ENCODE measurements around the gene BICDL2. TPM values are rescaled to one million over a fixed set of nuclear protein-coding genes. Genes with fewer than 3 reads are reported as not detected.

BICDL2 gene
- polyA plus RNA-seq, 2 of the 4 experiments (the other 2 are of a cell fraction): not detected

GRCh38 chr16:3020247-3020603 is 16.5 kb downstream of the BICDL2 start, which contains the start of gene TNFRSF12A:
Gene TNFRSF12A (plus strand): TSS chr16:3020368. CDS start chr16:3020398, 30 bp downstream.
- CTCF ChIA-PET: interaction anchor here (0.8 to 6.6 kb wide), 8 partner anchors 10 to 182 kb away, joined by 3 to 112 read pairs (median 5); no protein-coding TSS in a partner anchor
- no peak for FAIRE-seq
- Histone ChIP-seq H3K9me3 (no peaks in the 10 kb centered on the region), H3K4me1 (peaks cover 24% of the 10 kb centered on the region), H3K27ac (peak within 1 kb of the TSS; percentile 98 to 100), H3K4me2 (peak within 1 kb of the TSS; percentile 89), H3K4me3 (peak within 1 kb of the TSS; percentile 93)
- peak; percentile 2; a peak in 1 of 6 replicates for ATAC-seq
- POLR2A ChIA-PET: interaction anchor here (0.7 to 6.2 kb wide), 15 partner anchors 8 to 152 kb away, joined by 3 to 107 read pairs (median 7); partner anchors contain the start of genes PAQR4 and PKMYT1
- TF ChIP-seq PHF8 (IDR thresholded peaks at IDR 0.05; ENCODE audit: borderline replicate concordance, low read depth) (peak; percentile 74; the same call in 1 of the 2 replicates), BCL3 (IDR thresholded peaks at IDR 0.05) (peak; percentile 94), CHD2 (IDR thresholded peaks at IDR 0.05; ENCODE audit: low read length, partially characterized antibody) (no peak), JUN (IDR thresholded peaks at IDR 0.05) (peak; percentile 79 to 95; a peak in 4 of 5 replicates), POLR2A (IDR thresholded peaks at IDR 0.05; ENCODE audit: low read length) (peak; percentile 93)
- DNase-seq (ENCODE audit: low read depth in 1 of 2, low spot score in 1 of 2): peak; percentile 64 to 82
- no CpG with 5 or more reads among the region's 49 CpGs for WGBS (ENCODE audit: missing lambda C conversion rate)

- FAIRE-seq (no peak), DNase-seq (ENCODE audit: low read depth in 1 of 2, low spot score in 1 of 2) (no peak), ATAC-seq (no peak)
- Histone ChIP-seq H3K4me3 (peak overlapping the region; percentile 93), H3K9me3 (no peaks in the 10 kb centered on the region), H3K4me2 (peak overlapping the region; percentile 89), H3K27ac (peak overlapping the region; percentile 98 to 100), H3K4me1 (peaks cover 19% of the 10 kb centered on the region)
- ChIA-PET POLR2A (interaction anchor here (0.7 to 6.2 kb wide), 11 partner anchors 9 to 131 kb away, joined by 3 to 107 read pairs (median 8); partner anchors contain the start of genes PAQR4 and PKMYT1), CTCF (interaction anchor here (1.0 to 6.6 kb wide), 6 partner anchors 10 to 59 kb away, joined by 4 to 112 read pairs (median 6); no protein-coding TSS in a partner anchor)
- 34% methylated on average over 32 of the region's 40 CpGs for WGBS (ENCODE audit: missing lambda C conversion rate)
- no peak for TF ChIP-seq CHD2 (IDR thresholded peaks at IDR 0.05; ENCODE audit: low read length, partially characterized antibody)
- peak; percentile 30; the same call in 1 of the 2 replicates for TF ChIP-seq ZC3H11A (IDR thresholded peaks at IDR 0.05)
- no peak for TF ChIP-seq ZNF302 (CRISPR knock-in tag; IDR thresholded peaks at IDR 0.05)
- TF ChIP-seq SMC3 (IDR thresholded peaks at IDR 0.05): no peak
These were observed 17.0 kb downstream of the BICDL2 start for GRCh38 chr16:3019594-3020246.

- H3K4me3 ChIP-seq: no peak within 1 kb of the TSS
- H3K4me1 ChIP-seq: peaks cover 22% of the 10 kb centered on the region
- H3K9me3 ChIP-seq: no peaks in the 10 kb centered on the region
- TF ChIP-seq ATOH8 (CRISPR knock-in tag; IDR thresholded peaks at IDR 0.05; ENCODE audit: low read depth) (no peak), RFX5 (IDR thresholded peaks at IDR 0.05) (no peak), HES2 (IDR thresholded peaks at IDR 0.05) (no peak), ESRRA (IDR thresholded peaks at IDR 0.05; ENCODE audit: borderline replicate concordance, low read length) (no peak), JUNB (IDR thresholded peaks at IDR 0.05) (no peak), CBX8 (IDR thresholded peaks at IDR 0.05) (no peak), RARB (CRISPR knock-in tag; IDR thresholded peaks at IDR 0.05) (no peak), CHD2 (IDR thresholded peaks at IDR 0.05; ENCODE audit: low read length, partially characterized antibody) (no peak), NR3C1 (IDR thresholded peaks at IDR 0.05) (no peak), TP53 (CRISPR knock-in tag; IDR thresholded peaks at IDR 0.05) (no peak), RCOR1 (IDR thresholded peaks at IDR 0.05; ENCODE audit: low read depth, low read length) (no peak), USF2 (IDR thresholded peaks at IDR 0.05) (no peak), EP300 (IDR thresholded peaks at IDR 0.05) (no peak), HOXB5 (CRISPR knock-in tag; IDR thresholded peaks at IDR 0.05) (no peak), JUN (IDR thresholded peaks at IDR 0.05) (no peak), CBX2 (IDR thresholded peaks at IDR 0.05; ENCODE audit: borderline replicate concordance, low read depth) (no peak), HOXB13 (CRISPR knock-in tag; IDR thresholded peaks at IDR 0.05; ENCODE audit: low read depth) (no peak), MYC (IDR thresholded peaks at IDR 0.05; ENCODE audit: borderline replicate concordance, low read length) (no peak), REST (IDR thresholded peaks at IDR 0.05) (no peak)
- ChIA-PET POLR2A (no interaction called here), CTCF (interaction anchor here (0.8 to 6.6 kb wide), 3 partner anchors 12 to 35 kb away, joined by 5 to 112 read pairs (median 42); no protein-coding TSS in a partner anchor)
- FAIRE-seq (no peak), DNase-seq (ENCODE audit: low read depth in 1 of 2, low spot score in 1 of 2) (no peak), ATAC-seq (no peak)
- 76% methylated on average over 31 of the region's 52 CpGs for whole genome bisulfite sequencing (ENCODE audit: missing lambda C conversion rate)
- H3K27ac ChIP-seq: peak within 1 kb of the TSS in 1 of 2 experiments; percentile 41; a peak in 2 of 6 replicates
- no peak within 1 kb of the TSS for H3K4me2 ChIP-seq
These were observed 18.8 kb downstream of the BICDL2 start, which contains the start of gene CLDN6 for GRCh38 chr16:3017794-3018506. Gene CLDN6 (minus strand): TSS chr16:3018183. CDS start chr16:3016021, 2,162 bp downstream.
